ENCODE measurements around the gene SEMA3G. TPM values are rescaled to one million over a fixed set of nuclear protein-coding genes. Genes with fewer than 3 reads are reported as not detected.

Gene SEMA3G
- total and polyA plus RNA-seq, 8 donors, result under 0.01 to 9.6 (median 1.8) TPM

DNA sequence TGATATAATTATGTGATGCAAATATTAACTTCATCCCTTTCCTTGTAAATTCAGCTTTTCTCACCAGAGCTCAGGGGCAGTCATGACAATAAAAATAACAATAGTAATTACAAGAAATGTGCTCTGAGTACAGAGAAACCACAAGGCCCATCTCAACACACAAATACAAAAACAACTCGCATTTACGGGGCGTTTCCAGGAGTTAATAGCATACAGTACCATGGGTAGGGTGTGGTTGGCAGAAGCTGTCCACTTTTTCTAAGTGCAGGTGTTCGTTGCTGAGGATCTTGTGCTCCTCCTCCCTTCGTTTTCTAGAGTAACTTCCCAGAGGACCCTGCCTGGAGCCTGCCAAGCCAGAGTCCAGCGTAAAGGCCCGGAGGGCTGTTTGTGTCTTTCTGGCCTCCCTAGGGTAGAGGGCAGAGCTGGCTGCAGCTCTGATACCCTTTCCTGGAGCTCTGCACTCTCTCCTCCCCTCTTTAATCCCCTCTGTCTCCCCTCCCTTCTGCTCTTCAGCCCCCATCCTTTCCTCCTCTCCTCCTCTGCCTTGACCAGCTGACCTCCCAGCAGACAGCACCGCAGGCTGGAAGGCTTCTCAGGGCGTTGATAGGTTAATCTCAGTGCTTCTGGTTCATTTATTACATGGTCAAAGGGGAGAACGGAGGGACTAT, 11.4 kb downstream of the SEMA3G start:
- WGBS, 5 donors, result 63 to 79% (median 70%) methylated on average over 10 of the region's 10 CpGs
- TF ChIP-seq POLR2A (IDR thresholded peaks at IDR 0.05) (no peak), POLR2AphosphoS5 (IDR thresholded peaks at IDR 0.05) (no peak), EP300 (IDR thresholded peaks at IDR 0.05) (no peak)
- TF ChIP-seq, protein P1, sequence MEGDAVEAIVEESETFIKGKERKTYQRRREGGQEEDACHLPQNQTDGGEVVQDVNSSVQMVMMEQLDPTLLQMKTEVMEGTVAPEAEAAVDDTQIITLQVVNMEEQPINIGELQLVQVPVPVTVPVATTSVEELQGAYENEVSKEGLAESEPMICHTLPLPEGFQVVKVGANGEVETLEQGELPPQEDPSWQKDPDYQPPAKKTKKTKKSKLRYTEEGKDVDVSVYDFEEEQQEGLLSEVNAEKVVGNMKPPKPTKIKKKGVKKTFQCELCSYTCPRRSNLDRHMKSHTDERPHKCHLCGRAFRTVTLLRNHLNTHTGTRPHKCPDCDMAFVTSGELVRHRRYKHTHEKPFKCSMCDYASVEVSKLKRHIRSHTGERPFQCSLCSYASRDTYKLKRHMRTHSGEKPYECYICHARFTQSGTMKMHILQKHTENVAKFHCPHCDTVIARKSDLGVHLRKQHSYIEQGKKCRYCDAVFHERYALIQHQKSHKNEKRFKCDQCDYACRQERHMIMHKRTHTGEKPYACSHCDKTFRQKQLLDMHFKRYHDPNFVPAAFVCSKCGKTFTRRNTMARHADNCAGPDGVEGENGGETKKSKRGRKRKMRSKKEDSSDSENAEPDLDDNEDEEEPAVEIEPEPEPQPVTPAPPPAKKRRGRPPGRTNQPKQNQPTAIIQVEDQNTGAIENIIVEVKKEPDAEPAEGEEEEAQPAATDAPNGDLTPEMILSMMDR (IDR thresholded peaks at IDR 0.05), result no peak
- H3K36me3 ChIP-seq, result no peaks in the 10 kb centered on the region
- peaks cover 0 to 29% (median 15%) of the 10 kb centered on the region in 4 donors for H3K4me1 ChIP-seq
- intact Hi-C loops (cut with DNase I; ENCODE audit: low total_unique reads), result no loop called here
- H3K9me3 ChIP-seq, result no peaks in the 10 kb centered on the region
- DNase-seq, result no peak
- no peaks in the 10 kb centered on the region for H3K27me3 ChIP-seq
- H3K4me3 ChIP-seq, result no peak overlapping the region
- H3K27ac ChIP-seq, result peak overlapping the region in 2 of 5 donors; percentile 26 to 27

GRCh38 chr3:52432691-52433141, 12.2 kb downstream of the SEMA3G start:
- no peaks in the 10 kb centered on the region for H3K9me3 ChIP-seq
- 45 to 71% (median 69%) methylated on average over 4 of the region's 4 CpGs for WGBS, 5 donors
- intact Hi-C loops (cut with DNase I; ENCODE audit: low total_unique reads), result no loop called here
- no peaks in the 10 kb centered on the region for H3K36me3 ChIP-seq
- no peak overlapping the region for H3K4me3 ChIP-seq
- TF ChIP-seq POLR2A (IDR thresholded peaks at IDR 0.05), result no peak
- TF ChIP-seq POLR2AphosphoS5 (IDR thresholded peaks at IDR 0.05), result no peak
- TF ChIP-seq EP300 (IDR thresholded peaks at IDR 0.05), result no peak
- TF ChIP-seq, protein P1 (IDR thresholded peaks at IDR 0.05), result no peak
- DNase-seq, result no peak
- peaks cover 0 to 26% (median 9%) of the 10 kb centered on the region in 4 donors for H3K4me1 ChIP-seq
- no peak overlapping the region for H3K27ac ChIP-seq
- no peaks in the 10 kb centered on the region for H3K27me3 ChIP-seq

DNA sequence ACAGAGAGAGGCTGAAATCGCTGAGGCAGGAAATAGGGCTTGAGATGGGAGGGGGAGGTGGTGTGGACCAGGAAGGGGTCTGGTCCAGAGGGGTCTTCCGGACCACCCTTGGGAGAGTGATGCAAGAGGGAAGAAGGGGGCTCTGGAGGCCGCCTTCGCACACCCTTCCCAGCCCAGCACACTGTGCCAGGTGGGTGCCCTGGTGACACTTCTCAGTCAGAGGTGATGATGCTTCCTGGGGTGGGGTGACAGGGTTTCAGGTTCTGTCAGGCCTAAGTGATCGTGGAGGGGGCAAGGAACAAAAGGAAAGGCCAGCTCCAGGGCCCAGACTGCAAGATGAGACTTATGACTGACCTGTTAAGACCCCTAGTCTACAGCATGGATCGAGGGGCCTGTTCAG, 12.7 kb downstream of the SEMA3G start:
- H3K4me3 ChIP-seq, result no peak overlapping the region
- DNase-seq, result no peak
- no peaks in the 10 kb centered on the region for H3K36me3 ChIP-seq
- H3K27me3 ChIP-seq, result no peaks in the 10 kb centered on the region
- H3K4me1 ChIP-seq, result peaks cover 0 to 22% (median 5%) of the 10 kb centered on the region in 4 donors
- H3K9me3 ChIP-seq, result no peaks in the 10 kb centered on the region
- TF ChIP-seq, protein P1 (IDR thresholded peaks at IDR 0.05), result no peak
- TF ChIP-seq EP300 (IDR thresholded peaks at IDR 0.05) (no peak), POLR2AphosphoS5 (IDR thresholded peaks at IDR 0.05) (no peak), POLR2A (IDR thresholded peaks at IDR 0.05) (no peak)
- H3K27ac ChIP-seq, result no peak overlapping the region
- WGBS, 5 donors, result 61 to 83% (median 78%) methylated on average over 6 of the region's 6 CpGs
- intact Hi-C loops (cut with DNase I; ENCODE audit: low total_unique reads), result no loop called here

GRCh38 chr3:52431459-52432223, 13.3 kb downstream of the SEMA3G start:
- TF ChIP-seq EP300 (IDR thresholded peaks at IDR 0.05), result no peak
- TF ChIP-seq POLR2A (IDR thresholded peaks at IDR 0.05), result no peak
- TF ChIP-seq POLR2AphosphoS5 (IDR thresholded peaks at IDR 0.05), result no peak
- TF ChIP-seq, protein P1 (IDR thresholded peaks at IDR 0.05), result no peak
- intact Hi-C loops (cut with DNase I; ENCODE audit: low total_unique reads), result no loop called here
- no peak overlapping the region for H3K27ac ChIP-seq
- H3K4me3 ChIP-seq, result no peak overlapping the region
- no peak for DNase-seq
- WGBS, 5 donors, result 62 to 81% (median 69%) methylated on average over 10 of the region's 10 CpGs
- H3K36me3 ChIP-seq, result no peaks in the 10 kb centered on the region
- peaks cover 0 to 22% (median 3%) of the 10 kb centered on the region in 4 donors for H3K4me1 ChIP-seq
- no peaks in the 10 kb centered on the region for H3K9me3 ChIP-seq
- no peaks in the 10 kb centered on the region for H3K27me3 ChIP-seq

Measured in stomach (tissue), 9 donors.